ENCODE data around the gene RO60.
"Not testable (repeated sequence)": the region's sequence is repeated elsewhere in the genome, so short reads cannot be mapped to it uniquely, and the experiment has no call there.

The RO60 gene

DNA sequence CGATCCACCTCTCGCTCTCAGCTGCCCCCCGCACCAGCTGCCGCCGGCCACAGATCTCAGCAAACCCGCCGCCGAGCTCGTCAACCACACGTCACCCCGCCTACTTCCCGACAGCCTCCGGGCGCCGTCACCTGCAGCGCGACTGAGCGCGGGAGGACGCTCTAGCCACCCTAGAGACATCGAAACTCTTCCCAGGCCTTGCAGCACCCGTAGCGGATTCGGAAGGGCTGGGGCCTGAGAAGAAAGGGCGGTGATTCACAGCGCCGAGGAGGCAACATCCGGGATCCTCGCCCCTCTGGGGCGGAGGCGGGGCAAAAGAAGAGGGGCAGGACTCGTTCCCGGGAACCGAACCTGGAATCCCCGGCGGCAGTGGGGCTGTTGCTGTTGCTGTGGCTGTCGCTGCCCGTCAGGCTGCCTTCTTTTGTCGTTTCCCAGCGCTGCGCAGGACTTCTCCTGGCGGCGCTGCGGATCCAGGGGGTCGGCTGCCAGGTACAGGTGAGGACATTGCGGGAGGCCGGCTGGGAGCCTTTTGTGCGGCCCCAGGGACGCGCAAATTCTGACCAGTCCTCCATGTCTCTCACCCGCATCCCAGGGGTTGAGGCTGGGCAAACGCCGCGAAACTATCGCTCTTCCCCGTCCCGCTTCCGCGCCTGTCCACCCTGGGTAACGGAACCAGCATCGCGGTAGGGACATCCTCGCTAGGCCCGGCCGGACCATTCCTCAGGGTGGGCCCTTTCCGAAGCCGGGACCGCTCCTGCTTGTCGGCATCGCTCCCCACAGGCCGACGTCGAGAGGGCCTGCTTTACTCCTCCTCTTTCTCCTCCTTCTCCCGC lies at the start of gene RO60, which contains the start of gene UCHL5:
Gene RO60, plus strand, starts transcription at position 331 of the 833 bp plus-strand sequence. CDS start 9,443 bp downstream, outside the sequence.
Gene UCHL5, minus strand, starts transcription at position 79 of the 833 bp plus-strand sequence. CDS start 100 bp downstream, outside the sequence.
- DNase-seq (ENCODE audit: low read depth), result peak; percentile 89

DNA sequence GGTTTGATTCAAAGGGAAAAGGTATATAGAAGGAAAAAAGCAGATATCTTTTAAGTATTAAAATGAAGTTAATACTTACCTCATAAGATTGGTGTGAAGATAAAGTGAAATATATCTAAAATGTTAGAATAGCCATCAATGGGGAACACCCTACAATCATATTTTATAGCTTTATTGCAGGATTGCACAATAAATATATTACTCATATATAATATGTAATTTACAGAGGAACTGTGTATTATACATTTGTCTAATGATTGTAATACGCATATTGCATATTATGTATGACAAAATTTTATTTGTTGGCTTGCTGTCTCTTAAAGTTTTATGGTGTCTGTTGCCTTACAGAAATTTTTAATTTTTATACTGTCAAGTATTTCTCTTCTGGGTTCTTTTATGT lies 48.0 kb upstream of the RO60 start:
- no peak for DNase-seq (ENCODE audit: low read depth)

DNA sequence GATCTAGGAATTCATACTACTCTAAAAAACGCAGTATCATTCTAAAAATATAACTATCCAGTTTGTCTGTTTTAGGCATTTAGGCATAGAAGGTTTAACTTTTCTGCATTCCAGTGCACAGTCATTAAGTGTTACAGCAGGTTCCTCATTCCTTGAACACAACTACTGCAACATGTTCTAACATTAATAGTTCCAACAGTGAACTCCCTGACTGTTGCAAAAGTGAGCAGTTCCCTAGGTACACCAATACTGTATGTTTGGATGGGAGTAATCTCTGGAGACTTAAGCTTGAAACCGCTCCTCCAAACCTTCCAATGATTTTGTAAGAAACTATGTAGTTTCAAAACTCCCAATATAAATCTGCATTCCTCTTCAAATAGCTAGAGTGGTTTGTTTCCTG lies 46.4 kb upstream of the RO60 start:
- no peak for DNase-seq (ENCODE audit: low read depth)

DNA sequence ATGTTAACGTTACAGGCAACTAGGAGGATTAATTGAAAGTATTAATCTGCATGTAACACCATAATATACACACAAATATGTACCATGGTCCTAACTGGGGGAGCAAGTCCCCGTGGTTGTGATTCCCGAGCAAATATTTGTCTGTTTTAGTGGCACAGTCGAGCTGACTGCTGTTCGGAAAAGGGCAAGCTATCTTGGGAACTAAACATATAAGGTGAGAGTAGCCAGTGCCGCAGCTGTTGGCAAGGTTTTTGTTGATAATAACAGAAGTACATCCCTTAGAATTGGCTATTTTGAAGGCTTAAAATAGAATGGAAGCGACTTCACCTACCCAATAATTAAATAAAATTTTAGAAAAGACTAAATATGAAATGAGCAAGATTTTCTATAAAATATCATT lies 45.7 kb upstream of the RO60 start:
- no peak for DNase-seq (ENCODE audit: low read depth)

DNA sequence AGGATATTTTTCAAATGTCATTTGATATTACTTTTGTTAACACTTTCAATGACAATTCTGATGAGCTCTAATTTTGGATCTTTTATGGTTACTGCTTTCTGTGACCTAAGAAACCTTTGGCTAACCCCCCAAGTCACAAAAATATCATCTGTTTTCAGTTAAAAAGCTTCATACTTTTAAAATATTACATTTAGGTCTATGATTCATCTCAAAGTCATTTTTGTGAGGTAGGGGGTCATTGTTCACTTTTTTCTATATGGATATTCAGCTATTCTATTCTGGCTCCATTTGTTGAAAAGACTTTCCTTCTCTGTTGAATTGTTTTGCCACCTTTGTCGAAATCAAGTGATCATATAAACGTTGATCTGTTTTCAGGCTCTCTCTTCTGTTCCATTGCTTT lies 45.0 kb upstream of the RO60 start:
- no peak for DNase-seq (ENCODE audit: low read depth)

DNA sequence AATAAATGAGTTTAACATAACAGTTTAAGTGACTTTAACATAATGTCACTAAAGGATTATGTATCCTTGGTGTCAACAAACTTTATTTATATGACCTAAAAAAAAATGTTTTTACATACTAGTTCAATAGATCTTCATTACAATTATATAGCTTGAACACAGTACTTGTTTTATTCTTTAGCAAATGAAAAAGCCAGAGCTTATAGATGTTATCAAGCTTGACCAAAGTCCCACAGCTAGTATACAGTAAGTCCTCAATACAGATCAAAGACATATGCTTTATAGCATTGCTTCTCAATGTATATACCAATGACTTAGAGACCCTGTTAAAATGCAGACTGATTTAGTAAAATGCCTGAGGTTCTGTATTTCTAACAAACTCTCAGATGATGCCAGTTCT lies 42.6 kb upstream of the RO60 start:
- DNase-seq (ENCODE audit: low read depth), result no peak

DNA sequence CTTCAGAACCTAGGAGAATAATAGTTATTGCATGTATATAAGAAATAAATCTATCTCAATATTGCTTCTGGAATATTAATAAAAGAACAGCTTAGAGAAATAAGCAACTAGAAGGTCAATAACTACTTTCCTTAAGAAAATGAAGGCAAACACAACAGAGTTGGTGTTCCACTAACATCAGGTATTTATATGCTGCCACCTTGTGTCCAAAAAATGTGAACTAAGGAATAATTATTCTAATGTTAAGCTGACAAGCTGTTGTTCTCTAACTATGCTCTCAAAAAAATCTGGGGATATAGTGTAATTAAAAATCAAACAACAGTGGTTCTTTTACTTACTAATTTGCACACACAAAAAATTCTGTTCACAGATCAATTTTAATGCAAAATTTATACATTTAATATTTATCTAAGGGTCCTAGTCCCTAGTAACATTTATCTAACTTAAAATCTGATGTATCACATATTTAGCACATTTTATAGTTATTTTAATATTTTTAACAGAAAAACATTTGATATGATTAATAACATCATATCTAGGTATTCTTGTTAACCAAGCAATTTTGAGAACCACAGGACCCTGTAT lies 39.9 kb upstream of the RO60 start:
- DNase-seq (ENCODE audit: low read depth), result no peak

DNA sequence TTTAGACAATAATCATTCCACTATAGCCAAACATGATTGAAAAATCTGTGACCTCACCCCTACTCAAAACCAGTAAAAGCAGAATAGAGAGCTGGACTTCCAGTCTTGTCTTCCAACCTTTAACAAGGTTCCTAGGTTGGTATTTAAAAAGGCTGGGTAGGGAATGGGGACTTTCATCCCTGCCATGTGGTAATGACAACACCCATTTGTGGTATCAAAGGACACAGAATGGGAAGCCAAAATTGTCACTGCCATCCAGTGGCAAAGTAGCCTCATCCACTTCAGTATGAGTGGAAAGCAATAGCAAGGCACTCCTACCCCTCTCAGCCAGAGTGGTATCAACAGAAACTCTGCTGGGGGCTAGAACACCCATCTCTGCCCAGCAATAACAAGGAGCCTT lies 34.2 kb upstream of the RO60 start:
- DNase-seq (ENCODE audit: low read depth), result no peak

DNA sequence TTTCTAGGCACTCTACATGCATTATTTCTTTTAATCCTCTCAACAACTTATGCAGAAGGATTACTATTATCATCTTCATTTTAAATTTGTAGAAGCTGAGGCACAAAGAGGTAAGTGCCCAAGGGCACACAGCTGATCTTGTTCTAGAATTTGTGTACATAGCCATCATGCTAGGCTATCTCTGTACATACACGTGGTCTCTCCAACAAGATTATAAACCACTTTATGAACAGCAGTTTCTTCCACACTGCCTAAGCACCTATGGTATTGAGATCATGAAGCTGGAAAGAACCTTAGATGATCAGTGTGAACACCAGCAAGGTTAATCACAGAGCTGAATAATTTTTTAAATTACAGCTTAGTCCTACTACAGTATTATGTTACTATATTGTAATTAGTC lies 29.1 kb upstream of the RO60 start:
- DNase-seq (ENCODE audit: low read depth), result no peak

DNA sequence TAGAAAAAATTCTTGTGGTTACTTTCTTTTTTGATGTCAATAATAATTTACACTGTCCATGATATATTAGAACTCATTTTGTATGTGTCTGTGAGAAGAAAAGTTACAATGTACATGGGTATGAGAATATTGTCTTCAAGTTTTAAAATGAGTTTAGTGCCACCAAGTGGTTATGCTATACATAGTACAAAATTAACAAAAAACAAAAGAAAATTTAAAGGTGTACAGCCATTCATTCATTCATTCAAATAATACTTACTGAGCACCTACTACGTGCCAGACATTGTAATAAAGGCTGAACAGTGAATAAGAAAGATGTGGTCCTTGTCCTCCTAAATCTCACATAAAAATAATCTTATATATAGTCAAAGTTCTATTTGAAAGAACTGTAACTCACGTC lies 28.0 kb upstream of the RO60 start:
- DNase-seq (ENCODE audit: low read depth), result no peak

DNA sequence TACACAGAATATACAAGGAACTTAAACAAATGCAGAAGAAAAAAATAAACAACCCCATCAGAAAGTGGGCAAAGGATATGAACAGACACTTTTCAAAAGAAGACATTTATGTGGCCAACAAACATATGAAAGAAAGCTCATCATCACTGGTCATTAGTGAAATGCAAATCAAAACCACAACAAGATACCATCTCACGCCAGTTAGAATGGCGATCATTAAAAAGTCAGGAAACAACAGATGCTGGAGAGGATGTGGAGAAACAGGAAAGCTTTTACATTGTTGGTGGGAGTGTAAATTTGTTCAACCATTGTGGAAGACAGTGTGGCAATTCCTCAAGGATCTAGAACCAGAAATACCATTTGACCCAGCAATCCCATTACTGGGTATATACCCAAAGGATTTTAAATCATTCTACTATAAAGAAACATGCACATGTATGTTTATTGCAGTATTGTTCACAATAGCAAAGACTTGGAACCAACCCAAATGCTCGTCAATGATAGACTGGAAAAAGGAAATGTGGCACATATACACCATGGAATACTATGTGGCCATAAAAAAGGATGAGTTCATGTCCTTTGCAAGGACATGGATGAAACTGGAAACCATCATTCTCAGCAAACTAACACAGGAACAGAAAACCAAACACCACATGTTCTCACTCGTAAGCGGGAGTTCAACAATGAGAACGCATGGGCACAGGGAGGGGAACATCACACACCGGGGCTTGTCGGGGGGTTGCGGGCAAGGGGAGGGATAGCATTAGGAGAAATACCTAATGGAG lies 26.6 kb upstream of the RO60 start:
- DNase-seq (ENCODE audit: low read depth), result not testable (repeated sequence)

DNA sequence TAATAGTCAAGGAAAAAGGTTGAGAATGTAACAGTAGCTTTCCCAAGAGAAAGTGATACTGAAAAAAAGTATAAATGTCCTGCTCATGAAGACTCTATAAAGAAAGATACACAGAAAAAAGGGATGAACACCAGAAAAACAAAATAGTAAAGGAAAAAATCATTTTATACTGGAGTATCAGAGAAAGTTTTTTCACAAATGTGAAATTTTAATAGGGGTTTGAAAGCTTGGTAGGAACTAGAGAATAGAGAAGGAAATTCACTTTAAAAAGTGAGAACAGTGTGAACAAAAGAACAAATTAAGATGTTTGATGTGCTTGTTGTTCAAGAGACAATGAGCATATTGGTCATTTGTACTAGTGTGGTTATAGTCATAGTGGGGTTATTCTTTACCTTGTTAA lies 25.8 kb upstream of the RO60 start:
- no peak for DNase-seq (ENCODE audit: low read depth)

DNA sequence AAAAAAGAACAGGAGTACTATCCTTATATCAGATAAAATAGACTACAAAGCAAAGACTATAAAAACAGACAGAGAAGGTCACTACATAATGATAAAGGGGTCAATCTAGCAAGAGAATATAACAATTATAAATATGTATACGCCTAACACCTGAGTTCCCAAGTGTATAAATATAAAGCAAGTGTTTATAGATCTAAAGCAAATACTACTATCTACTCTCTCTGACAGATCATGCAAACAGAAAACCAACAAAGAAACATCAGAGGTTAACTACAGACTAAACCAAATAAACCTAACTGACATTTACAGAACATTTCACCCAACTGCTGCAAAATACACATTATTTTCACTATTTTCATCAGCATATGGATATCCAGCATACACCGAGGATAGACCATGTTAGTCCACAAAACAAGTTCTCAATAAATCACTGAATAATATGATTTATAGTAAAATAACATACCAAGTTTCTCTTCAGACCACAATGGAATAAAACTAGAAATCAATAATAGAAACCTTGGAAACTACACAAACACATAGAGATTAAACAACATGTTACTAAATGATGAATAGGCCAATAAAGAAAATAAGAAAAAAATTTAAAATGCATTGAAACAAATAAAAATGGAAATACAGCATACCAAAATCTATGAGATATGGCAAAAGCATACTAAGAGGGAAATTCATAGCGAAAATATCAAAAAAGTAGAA lies 22.9 kb upstream of the RO60 start:
- DNase-seq (ENCODE audit: low read depth), result no peak

DNA sequence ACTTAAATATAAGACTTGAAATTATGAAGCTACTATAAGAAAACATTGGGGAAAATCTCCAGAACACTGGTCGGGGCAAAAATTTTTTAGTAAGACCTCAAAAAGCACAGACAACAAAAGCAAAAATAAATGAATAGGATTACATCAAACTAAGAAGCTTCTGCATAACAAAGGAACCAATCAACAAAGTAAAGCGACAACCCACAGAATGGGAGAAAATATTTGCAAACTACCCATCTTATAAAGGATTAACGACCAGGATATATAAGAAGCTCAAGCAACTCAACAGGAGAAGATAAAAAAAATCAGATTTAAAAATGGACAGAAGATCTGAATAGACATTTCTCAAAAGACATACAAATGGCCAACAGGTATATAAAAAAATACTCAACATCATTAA lies 19.4 kb upstream of the RO60 start:
- DNase-seq (ENCODE audit: low read depth), result no peak

DNA sequence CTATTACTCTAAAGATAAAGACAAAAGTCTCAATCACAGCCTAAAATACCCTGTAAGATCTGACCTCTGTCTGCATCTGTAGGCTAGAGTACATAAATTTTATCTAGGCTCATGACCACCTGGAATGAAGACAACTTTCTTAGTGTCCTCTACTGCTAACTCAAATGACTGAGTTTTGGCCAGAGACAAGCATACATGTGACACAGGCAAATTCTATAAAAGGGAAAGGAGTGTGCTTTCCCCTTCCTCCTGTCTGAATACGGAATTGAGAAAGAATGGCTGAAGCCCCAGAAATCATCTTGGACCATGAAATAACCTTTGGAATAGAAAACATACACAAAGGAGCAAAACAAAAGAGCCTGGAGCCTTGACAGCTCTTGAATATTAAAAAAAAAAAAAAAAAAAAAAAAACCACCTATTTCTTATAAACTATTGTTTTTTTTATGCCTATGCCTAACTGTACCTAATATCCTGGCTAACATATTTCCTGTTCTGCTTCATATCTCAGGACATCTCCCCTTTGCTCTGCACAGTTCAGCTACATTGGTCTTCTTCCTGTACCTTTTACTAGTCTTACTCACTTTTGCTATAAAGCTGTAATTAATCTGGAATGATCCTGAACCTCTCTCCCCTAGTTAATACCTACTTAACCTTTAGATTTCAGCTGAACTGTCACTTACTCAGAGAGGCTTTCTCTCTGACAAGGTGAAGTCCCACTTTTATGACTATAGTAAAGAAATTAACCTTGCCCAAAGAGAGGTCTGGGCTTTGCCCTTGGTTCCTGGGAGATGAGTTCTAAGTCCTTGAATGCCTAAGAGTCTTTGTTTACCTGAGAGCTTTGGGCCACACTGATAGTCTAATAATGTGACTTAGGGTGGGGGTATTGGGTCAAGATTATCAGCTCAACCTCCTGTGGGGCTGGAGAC lies 16.4 kb upstream of the RO60 start:
- no peak for DNase-seq (ENCODE audit: low read depth)

DNA sequence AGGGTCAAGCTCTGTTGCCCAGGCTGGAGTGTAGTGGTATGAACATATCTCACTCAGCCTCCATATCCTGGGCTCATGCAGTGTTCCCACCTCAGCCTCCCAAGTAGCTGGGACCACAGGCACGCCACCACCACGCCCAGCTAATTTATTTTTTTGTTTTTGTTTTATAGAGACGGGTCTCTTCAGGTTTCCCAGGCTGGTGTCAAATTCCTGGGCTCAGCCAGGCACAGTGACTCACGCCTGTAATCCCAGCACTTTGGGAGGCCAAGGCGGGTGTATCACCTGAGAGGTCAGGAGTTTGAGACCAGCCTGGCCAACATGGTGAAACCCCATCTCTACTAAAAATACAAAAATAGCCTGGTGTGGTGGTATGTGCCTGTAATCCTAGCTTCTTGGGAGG lies 10.5 kb upstream of the RO60 start:
- DNase-seq (ENCODE audit: low read depth), result not testable (repeated sequence)

DNA sequence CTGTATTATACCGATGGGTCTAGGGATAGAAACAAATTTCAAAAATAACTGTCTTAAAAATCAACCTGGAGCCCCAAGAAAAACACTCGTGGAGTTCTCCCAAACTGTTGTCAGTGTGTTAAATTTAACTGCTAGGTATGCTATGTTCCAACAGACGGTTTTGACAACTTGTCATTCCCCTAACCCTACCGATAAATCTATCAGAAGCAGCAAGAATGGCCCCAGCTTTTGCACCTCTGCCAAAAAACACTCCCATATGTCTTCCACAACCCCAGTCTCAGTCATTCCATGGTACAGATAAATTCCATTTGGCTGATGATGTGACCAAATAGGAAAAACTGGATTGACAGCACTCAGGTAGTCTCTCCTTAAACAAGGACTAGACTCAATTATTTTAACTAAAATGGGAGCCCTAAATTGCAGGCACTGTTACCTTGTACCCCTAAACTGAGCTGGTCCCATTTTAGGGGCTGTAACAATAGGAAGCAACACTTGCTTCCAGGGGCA lies 5.2 kb upstream of the RO60 start:
- no peak for DNase-seq (ENCODE audit: low read depth)

DNA sequence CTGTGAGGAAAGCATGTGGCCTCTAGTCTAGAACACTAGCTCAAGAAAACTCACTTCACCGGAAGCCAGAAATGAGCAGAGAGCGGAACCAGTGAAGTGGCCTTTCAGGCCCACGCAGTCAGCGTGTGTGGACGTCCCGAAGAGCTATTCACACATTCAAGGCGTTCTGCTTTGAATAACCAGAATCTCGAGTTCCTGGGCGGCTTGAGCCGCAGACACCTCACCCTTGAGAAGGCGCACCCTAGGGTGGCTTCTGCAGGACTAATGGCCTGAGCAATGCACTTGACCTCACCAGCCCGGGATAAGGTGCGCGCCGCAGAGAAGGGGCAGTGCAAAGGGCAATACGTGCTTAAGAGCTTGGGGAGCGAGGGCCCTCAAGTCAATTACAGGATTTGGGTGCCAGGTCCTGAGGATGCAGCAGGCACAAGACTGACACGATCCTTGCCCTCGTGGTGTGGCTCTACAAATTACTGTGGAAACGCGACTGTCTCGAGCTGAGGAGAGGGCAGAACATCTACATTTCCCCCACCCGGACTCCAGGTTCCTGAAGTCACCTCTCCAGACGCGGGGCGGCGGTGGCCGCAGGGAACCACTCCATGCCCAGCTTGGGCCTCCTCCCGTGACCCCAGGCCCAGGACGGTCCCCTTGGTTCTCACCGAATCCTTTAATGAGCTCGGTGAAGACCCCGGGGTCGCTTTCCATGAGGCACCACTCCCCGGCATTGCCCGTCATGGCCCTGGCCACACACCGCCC lies 707 bp upstream of the RO60 start:
- peak; percentile 4 for DNase-seq (ENCODE audit: low read depth)

DNA sequence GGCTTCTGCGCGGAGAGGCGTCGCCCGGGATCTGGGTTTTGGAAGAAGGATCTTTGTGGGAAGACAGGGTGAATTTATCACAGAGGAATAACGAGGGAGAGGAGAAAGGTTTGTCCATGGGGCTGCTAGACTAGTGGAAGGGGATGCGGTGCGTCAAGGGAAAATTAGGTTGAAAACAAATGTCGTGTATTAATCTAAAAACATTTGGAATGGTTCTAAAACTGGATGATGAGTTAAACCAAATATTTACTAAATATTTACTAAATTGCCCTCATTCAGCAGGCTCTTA lies 647 bp downstream of the RO60 start:
- no peak for DNase-seq (ENCODE audit: low read depth)

DNA sequence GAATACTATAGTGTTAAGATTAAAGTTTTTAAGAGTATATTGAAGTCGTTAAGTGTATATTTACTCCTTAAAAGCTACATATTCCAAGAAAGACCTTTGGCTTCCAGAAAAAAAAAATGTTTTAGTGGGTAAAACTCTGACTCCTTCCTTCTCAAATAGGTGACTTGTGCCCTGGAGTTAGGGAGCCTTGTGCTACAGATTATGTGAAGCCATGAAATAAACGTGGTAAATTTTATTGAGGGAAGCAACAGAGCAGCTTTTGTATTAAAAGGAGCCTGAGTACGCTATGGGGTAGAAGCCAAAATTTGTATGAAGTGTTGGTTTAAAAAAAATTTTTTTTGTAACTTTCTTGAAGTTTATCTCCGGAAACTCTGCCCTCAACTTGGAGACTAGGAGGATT lies 994 bp downstream of the RO60 start:
- DNase-seq (ENCODE audit: low read depth), result no peak
